HEK293 (cell line): ENCODE data around the gene HMCN1.

Experiments
- CTCF ChIA-PET: fragments of 350-600 bp; formaldehyde crosslinking; extraction: SDS; loops from one replicate; lab custom pipeline; 2021; ENCODE audit warnings: antibody characterized with exemption; lab: Yijun Ruan, JAX
- POLR2A ChIA-PET: fragments of 300-600 bp; formaldehyde crosslinking; extraction: SDS; loops from one replicate; lab custom pipeline; 2020; ENCODE audit warnings: antibody characterized with exemption, inconsistent platforms; lab: Yijun Ruan, JAX
- H3K27ac ChIP-seq: fragments of 200-500 bp; sonication (Bioruptor generic); 2 replicates; pipeline ENCODE4 v1.5.1; 2014; ENCODE audit warnings: low read depth, low read length, control low read depth, inconsistent platforms; ENCODE audit errors: extremely low read depth
- H3K36me3 ChIP-seq, 2 experiments: fragments of 200-500 bp in 1 of 2; sonication (Bioruptor generic) in 1 of 2; 1 replicate in 1 of 2; 2 replicates in 1 of 2; pipeline ENCODE4 v1.5.1; 2014 to 2017; ENCODE audit warnings: inconsistent platforms in 2 of 2, low read length in 2 of 2; ENCODE audit not compliant: control insufficient read depth in 2 of 2, insufficient read depth in 1 of 2
- H3K4me1 ChIP-seq: fragments of 200-500 bp; sonication (Bioruptor generic); 2 replicates; pipeline ENCODE4 v1.5.1; 2014; ENCODE audit warnings: mild to moderate bottlenecking, low read length, inconsistent platforms; ENCODE audit not compliant: control insufficient read depth, insufficient read depth
- H3K4me3 ChIP-seq: 2 replicates; pipeline ENCODE4 v1.5.1; 2011; ENCODE audit warnings: low read depth, mild to moderate bottlenecking, control low read depth, low read length, moderate library complexity
- H3K9me3 ChIP-seq: fragments of 200-500 bp; sonication (Bioruptor generic); 2 replicates; pipeline ENCODE4 v1.5.1; 2014; ENCODE audit warnings: low read depth, low read length, inconsistent platforms; ENCODE audit not compliant: control insufficient read depth, insufficient read depth
- GLI2 ChIP-seq: fragments of 450-650 bp; formaldehyde crosslinking; IDR thresholded peaks from 2 replicates; pipeline ENCODE4; 2017; ENCODE audit warnings: missing biosample characterization, missing genetic modification characterization, low read depth, borderline replicate concordance
- SCRT1 ChIP-seq: fragments of 450-650 bp; formaldehyde crosslinking; IDR thresholded peaks from 2 replicates; pipeline ENCODE4 v1.5.1; 2016; ENCODE audit warnings: missing biosample characterization, missing genetic modification characterization, borderline replicate concordance
- SCRT2 ChIP-seq: fragments of 450-650 bp; formaldehyde crosslinking; IDR thresholded peaks from 2 replicates; pipeline ENCODE4 v1.5.1; 2016; ENCODE audit warnings: missing biosample characterization, missing genetic modification characterization
- ZBTB1 ChIP-seq: fragments of 450-650 bp; formaldehyde crosslinking; IDR thresholded peaks from 2 replicates; pipeline ENCODE4 v1.5.1; 2016; ENCODE audit warnings: missing biosample characterization, missing genetic modification characterization
- ZBTB17 ChIP-seq: fragments of 450-650 bp; formaldehyde crosslinking; IDR thresholded peaks from 2 replicates; pipeline ENCODE4 v1.5.1; 2016; ENCODE audit warnings: missing biosample characterization, missing genetic modification characterization
- ZBTB48 ChIP-seq: fragments of 450-650 bp; formaldehyde crosslinking; IDR thresholded peaks from 2 replicates; pipeline ENCODE4 v1.5.1; 2016; ENCODE audit warnings: missing biosample characterization, missing genetic modification characterization
- ZNF202 ChIP-seq: fragments of 450-650 bp; formaldehyde crosslinking; IDR thresholded peaks from 2 replicates; pipeline ENCODE4 v1.5.1; 2016; ENCODE audit warnings: missing biosample characterization, missing genetic modification characterization, borderline replicate concordance
- ZNF214 ChIP-seq: fragments of 450-650 bp; formaldehyde crosslinking; IDR thresholded peaks from 2 replicates; pipeline ENCODE4 v1.5.1; 2017; ENCODE audit warnings: missing biosample characterization, mild to moderate bottlenecking, missing genetic modification characterization, borderline replicate concordance
- ZNF404 ChIP-seq: fragments of 450-650 bp; formaldehyde crosslinking; IDR thresholded peaks from 2 replicates; pipeline ENCODE4 v1.5.1; 2017; ENCODE audit warnings: missing biosample characterization, missing genetic modification characterization
- ZNF426 ChIP-seq: fragments of 450-650 bp; formaldehyde crosslinking; IDR thresholded peaks from 2 replicates; pipeline ENCODE4 v1.5.1; 2017; ENCODE audit warnings: missing biosample characterization, missing genetic modification characterization, mild to moderate bottlenecking, inconsistent platforms, moderate library complexity
- ZNF549 ChIP-seq: fragments of 450-650 bp; IDR thresholded peaks from 2 replicates; pipeline ENCODE4 v1.5.1; 2018; ENCODE audit warnings: missing biosample characterization, missing genetic modification characterization, mild to moderate bottlenecking, inconsistent platforms, moderate library complexity
- ZNF654 ChIP-seq: fragments of 450-650 bp; formaldehyde crosslinking; IDR thresholded peaks from 2 replicates; pipeline ENCODE4 v1.5.1; 2016; ENCODE audit warnings: low read depth, missing biosample characterization, missing genetic modification characterization
- ZSCAN30 ChIP-seq: fragments of 450-650 bp; IDR thresholded peaks from 2 replicates; pipeline ENCODE4 v1.5.1; 2018; ENCODE audit warnings: missing biosample characterization, mild to moderate bottlenecking, missing genetic modification characterization, moderate library complexity
- TF ChIP-seq, protein P1 (sequence below): fragments of 450-650 bp; formaldehyde crosslinking; IDR thresholded peaks from 2 replicates; pipeline ENCODE4 v1.5.1; 2016; ENCODE audit warnings: missing biosample characterization, missing genetic modification characterization
- TF ChIP-seq, protein P2 (sequence below): fragments of 450-650 bp; formaldehyde crosslinking; IDR thresholded peaks from 2 replicates; pipeline ENCODE4 v1.5.1; 2016; ENCODE audit warnings: missing biosample characterization, missing genetic modification characterization
- TF ChIP-seq, protein P3 (sequence below): fragments of 450-650 bp; formaldehyde crosslinking; IDR thresholded peaks from 2 replicates; pipeline ENCODE4 v1.5.1; 2017; ENCODE audit warnings: missing biosample characterization, missing genetic modification characterization
- TF ChIP-seq, protein P4 (sequence below): fragments of 450-650 bp; formaldehyde crosslinking; IDR thresholded peaks from 2 replicates; pipeline ENCODE4 v1.5.1; 2016; ENCODE audit warnings: missing biosample characterization, missing genetic modification characterization
- TF ChIP-seq, protein P5 (sequence below): fragments of 450-650 bp; formaldehyde crosslinking; optimal IDR thresholded peaks from 2 replicates; pipeline ENCODE3; 2016; ENCODE audit warnings: missing biosample characterization, mild to moderate bottlenecking, missing genetic modification characterization
- TF ChIP-seq, protein P6 (sequence below): fragments of 450-650 bp; formaldehyde crosslinking; IDR thresholded peaks from 2 replicates; pipeline ENCODE4 v1.5.1; 2017; ENCODE audit warnings: missing biosample characterization, missing genetic modification characterization

HMCN1 gene

DNA sequence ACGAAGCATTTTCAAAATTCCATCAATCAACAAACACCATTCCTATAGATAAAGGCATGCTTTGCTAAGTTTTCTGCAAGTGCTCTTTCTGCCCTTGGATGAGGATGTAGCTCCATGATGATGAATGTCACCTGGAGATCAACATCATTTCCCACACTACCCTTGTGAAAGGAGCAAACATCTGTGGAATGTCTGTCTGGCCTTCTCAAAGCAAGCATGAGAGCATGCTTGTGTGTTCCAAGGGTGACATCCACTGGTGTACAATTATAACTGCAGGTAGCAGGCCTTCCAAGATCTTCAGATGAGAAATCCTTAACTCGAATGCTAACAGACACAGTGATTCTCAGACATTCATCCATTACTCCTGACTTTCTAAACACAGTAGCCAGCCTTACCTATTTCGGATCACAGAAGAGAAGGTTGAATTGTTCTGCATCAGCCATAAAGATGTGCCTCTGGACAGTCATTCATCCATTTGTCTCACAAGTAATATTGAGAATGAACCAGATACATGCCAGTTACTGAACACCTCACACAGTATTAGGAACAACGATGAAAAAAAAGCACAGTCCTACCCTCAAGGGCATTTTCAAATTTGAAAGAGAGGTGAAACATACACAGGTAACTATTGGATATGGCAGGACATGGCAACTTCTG, 478.5 kb downstream of the HMCN1 start:
- H3K9me3 ChIP-seq = no peaks in the 10 kb centered on the region
- ChIA-PET CTCF (interaction anchor here (0.5 to 3.7 kb wide), 23 partner anchors 9 to 1631 kb away, joined by 3 to 44 read pairs (median 4); no protein-coding TSS in a partner anchor), POLR2A (no interaction called here)
- TF ChIP-seq SCRT1 (tag by site-specific recombination) (peak; percentile 93), ZNF549 (tag by site-specific recombination) (no peak), ZNF404 (no peak), ZSCAN30 (tag by site-specific recombination) (0 out of 2 replicates have a peak, but pooled peaks have one; percentile 6), ZNF654 (tag by site-specific recombination) (peak; percentile 92), ZNF214 (tag by site-specific recombination) (no peak), SCRT2 (tag by site-specific recombination) (peak; percentile 96), ZNF202 (tag by site-specific recombination) (no peak), ZBTB17 (tag by site-specific recombination) (peak; percentile 67; the same call in 1 of the 2 replicates), ZNF426 (tag by site-specific recombination) (no peak), GLI2 (tag by site-specific recombination) (no peak), ZBTB1 (tag by site-specific recombination) (no peak), ZBTB48 (tag by site-specific recombination) (no peak)
- TF ChIP-seq, protein P1, sequence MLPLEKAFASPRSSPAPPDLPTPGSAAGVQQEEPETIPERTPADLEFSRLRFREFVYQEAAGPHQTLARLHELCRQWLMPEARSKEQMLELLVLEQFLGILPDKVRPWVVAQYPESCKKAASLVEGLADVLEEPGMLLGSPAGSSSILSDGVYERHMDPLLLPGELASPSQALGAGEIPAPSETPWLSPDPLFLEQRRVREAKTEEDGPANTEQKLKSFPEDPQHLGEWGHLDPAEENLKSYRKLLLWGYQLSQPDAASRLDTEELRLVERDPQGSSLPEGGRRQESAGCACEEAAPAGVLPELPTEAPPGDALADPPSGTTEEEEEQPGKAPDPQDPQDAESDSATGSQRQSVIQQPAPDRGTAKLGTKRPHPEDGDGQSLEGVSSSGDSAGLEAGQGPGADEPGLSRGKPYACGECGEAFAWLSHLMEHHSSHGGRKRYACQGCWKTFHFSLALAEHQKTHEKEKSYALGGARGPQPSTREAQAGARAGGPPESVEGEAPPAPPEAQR (tag by site-specific recombination) = no peak
- TF ChIP-seq, protein P2, sequence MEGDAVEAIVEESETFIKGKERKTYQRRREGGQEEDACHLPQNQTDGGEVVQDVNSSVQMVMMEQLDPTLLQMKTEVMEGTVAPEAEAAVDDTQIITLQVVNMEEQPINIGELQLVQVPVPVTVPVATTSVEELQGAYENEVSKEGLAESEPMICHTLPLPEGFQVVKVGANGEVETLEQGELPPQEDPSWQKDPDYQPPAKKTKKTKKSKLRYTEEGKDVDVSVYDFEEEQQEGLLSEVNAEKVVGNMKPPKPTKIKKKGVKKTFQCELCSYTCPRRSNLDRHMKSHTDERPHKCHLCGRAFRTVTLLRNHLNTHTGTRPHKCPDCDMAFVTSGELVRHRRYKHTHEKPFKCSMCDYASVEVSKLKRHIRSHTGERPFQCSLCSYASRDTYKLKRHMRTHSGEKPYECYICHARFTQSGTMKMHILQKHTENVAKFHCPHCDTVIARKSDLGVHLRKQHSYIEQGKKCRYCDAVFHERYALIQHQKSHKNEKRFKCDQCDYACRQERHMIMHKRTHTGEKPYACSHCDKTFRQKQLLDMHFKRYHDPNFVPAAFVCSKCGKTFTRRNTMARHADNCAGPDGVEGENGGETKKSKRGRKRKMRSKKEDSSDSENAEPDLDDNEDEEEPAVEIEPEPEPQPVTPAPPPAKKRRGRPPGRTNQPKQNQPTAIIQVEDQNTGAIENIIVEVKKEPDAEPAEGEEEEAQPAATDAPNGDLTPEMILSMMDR = peak; percentile 84
- TF ChIP-seq, protein P3, sequence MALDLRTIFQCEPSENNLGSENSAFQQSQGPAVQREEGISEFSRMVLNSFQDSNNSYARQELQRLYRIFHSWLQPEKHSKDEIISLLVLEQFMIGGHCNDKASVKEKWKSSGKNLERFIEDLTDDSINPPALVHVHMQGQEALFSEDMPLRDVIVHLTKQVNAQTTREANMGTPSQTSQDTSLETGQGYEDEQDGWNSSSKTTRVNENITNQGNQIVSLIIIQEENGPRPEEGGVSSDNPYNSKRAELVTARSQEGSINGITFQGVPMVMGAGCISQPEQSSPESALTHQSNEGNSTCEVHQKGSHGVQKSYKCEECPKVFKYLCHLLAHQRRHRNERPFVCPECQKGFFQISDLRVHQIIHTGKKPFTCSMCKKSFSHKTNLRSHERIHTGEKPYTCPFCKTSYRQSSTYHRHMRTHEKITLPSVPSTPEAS = no peak
- TF ChIP-seq, protein P4, sequence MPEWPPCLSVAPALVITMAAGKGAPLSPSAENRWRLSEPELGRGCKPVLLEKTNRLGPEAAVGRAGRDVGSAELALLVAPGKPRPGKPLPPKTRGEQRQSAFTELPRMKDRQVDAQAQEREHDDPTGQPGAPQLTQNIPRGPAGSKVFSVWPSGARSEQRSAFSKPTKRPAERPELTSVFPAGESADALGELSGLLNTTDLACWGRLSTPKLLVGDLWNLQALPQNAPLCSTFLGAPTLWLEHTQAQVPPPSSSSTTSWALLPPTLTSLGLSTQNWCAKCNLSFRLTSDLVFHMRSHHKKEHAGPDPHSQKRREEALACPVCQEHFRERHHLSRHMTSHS (tag by site-specific recombination) = no peak
- TF ChIP-seq, protein P5, sequence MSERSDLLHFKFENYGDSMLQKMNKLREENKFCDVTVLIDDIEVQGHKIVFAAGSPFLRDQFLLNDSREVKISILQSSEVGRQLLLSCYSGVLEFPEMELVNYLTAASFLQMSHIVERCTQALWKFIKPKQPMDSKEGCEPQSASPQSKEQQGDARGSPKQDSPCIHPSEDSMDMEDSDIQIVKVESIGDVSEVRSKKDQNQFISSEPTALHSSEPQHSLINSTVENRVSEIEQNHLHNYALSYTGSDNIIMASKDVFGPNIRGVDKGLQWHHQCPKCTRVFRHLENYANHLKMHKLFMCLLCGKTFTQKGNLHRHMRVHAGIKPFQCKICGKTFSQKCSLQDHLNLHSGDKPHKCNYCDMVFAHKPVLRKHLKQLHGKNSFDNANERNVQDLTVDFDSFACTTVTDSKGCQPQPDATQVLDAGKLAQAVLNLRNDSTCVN = no peak
- TF ChIP-seq, protein P6, sequence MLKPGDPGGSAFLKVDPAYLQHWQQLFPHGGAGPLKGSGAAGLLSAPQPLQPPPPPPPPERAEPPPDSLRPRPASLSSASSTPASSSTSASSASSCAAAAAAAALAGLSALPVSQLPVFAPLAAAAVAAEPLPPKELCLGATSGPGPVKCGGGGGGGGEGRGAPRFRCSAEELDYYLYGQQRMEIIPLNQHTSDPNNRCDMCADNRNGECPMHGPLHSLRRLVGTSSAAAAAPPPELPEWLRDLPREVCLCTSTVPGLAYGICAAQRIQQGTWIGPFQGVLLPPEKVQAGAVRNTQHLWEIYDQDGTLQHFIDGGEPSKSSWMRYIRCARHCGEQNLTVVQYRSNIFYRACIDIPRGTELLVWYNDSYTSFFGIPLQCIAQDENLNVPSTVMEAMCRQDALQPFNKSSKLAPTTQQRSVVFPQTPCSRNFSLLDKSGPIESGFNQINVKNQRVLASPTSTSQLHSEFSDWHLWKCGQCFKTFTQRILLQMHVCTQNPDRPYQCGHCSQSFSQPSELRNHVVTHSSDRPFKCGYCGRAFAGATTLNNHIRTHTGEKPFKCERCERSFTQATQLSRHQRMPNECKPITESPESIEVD (tag by site-specific recombination) = no peak
- H3K36me3 ChIP-seq = no peaks in the 10 kb centered on the region
- no peaks in the 10 kb centered on the region for H3K4me1 ChIP-seq
- H3K27ac ChIP-seq = no peak overlapping the region
- no peak overlapping the region for H3K4me3 ChIP-seq
